SHP77 treated with DMSO at 0.1 percent for 48 hours (cell line): Measurements from ENCODE around the gene CLIP3.
"Not testable (repeated sequence)": the region's sequence is repeated elsewhere in the genome, so short reads cannot be mapped to it uniquely, and the experiment has no call there.

Source experiments
- DNase-seq: peaks from one replicate; lab custom pipeline; 2025; lab: John Stamatoyannopoulos, UW

CLIP3 gene

GRCh38 chr19:36008336-36008978 lies 24.2 kb downstream of the CLIP3 start, which contains the start of gene SYNE4:
Gene SYNE4 (minus strand): TSS chr19:36008813. CDS start chr19:36008681, 132 bp downstream.
- DNase-seq: no peak

- no peak for DNase-seq
Observed at GRCh38 chr19:36006955-36007354, 25.7 kb downstream of the CLIP3 start.

DNA sequence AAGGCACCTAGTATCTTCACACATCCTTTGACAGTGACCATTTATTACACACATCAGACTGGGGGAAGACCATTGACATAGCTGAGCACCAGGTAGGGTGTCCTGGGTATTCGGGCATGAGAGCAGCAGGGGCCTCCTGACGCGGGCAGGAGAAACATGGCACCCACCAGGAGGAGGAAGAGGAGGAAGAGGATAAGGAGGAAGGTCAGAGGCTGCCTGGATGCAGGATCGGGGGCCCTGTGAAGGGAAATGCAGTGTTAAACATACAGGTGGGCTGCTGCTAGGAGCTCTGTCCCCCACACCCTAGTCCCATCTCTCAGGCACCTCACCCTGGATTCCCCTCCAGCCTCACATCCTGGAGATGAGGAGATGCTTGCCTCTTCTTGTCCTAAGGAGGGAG lies 29.4 kb downstream of the CLIP3 start:
- no peak for DNase-seq

DNA sequence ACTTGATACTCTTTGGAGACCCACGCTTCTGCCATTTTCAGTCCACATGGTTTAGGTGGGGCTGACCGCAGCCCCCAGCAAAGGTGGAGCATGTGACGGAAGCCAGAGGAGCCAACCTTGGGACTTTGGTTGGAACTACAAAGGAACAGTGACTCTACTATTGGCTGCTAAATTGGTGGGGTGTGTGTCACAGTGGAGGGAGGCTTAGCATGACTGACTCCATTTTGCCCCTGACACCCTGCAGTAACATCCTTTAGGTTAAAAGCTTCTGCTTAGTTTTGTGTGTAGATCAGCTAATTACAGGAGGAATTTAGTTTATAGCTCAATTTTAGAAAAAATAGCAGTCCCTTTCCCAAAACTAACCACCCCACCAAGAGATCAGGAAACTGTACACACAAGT lies 31.1 kb downstream of the CLIP3 start:
- no peak for DNase-seq

- DNase-seq: no peak
Observed at GRCh38 chr19:35996777-35997176, 35.9 kb downstream of the CLIP3 start.

GRCh38 chr19:35995048-35995993 lies 37.4 kb downstream of the CLIP3 start, which contains the start of gene SDHAF1:
Gene SDHAF1 (plus strand): TSS chr19:35995188. CDS start chr19:35995275, 87 bp downstream.
- DNase-seq: peak; percentile 81

- DNase-seq: no peak
Observed at GRCh38 chr19:35993923-35994598, 38.6 kb downstream of the CLIP3 start.

DNA sequence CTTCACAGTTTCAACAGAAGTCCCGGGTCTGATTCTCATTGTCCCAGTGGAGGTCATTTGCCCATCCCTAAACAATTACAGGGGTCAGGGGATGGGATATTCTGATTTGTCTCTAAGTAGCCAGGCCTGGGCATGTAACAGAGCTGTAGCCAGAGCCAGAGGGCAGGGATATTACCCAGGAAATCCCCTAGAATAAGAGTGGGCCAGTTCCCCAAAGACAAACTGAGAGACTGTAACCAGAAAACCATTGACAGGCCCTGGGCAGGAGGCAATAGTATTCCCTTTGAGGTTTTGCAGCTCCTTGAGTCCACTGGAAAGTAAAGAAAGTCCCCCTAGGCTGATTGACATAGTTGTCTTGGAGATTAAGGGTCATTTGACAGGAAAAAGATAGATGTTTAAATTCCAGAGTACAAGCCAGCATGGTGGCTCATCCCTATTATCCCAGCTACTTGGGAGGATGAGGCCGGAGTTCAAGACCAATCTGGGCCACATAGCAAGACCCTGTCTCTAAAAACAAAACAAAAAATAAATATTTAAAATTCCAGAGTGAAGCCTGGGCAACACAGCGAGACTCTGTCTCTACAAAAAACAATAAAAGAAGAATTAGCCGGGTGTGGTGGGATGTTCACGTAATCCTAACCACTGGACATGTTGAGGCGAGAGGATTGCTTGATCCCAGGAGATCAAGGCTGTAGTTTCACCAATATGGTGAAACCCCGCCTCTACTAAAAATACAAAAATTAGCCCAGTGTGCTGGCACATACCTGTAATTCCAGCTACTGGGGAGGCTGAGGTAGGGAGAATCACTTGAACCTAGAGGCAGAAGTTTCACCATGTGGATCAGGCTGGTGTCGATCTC lies 39.5 kb downstream of the CLIP3 start:
- DNase-seq: no peak

DNA sequence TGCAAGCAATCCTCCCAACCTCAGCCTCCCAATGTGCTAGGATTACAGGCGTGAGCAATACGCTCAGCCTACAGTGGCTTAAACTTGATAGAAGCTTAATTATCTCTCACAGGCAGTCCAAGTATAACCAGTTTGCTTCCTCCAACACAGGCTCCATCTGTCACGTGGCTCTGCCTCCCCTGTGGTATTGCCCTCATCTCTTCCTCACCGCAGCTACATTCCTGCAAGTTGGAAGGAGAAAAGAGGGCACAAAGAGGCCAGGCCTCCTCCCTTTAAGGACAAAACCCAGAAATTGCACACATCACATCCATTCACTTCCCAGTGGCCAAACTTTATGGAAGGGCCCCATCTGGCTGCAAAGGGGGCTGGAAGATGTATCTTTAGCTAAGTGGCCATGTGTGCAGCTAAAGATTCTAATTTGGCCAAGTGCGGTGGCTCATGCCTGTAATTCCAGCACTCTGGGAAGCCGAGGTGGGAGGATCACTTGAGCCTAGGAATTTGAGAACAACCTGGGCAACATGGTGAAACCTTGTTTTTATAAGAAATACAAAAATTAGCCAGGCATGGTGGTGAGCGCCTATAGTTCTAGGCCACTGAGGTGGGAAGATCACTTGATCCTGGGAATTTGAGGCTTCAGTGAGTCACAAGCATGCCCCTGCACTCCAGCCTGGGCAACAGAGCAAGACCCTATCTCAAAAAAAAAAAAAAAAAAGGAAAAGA lies 40.8 kb downstream of the CLIP3 start:
- no peak for DNase-seq

DNA sequence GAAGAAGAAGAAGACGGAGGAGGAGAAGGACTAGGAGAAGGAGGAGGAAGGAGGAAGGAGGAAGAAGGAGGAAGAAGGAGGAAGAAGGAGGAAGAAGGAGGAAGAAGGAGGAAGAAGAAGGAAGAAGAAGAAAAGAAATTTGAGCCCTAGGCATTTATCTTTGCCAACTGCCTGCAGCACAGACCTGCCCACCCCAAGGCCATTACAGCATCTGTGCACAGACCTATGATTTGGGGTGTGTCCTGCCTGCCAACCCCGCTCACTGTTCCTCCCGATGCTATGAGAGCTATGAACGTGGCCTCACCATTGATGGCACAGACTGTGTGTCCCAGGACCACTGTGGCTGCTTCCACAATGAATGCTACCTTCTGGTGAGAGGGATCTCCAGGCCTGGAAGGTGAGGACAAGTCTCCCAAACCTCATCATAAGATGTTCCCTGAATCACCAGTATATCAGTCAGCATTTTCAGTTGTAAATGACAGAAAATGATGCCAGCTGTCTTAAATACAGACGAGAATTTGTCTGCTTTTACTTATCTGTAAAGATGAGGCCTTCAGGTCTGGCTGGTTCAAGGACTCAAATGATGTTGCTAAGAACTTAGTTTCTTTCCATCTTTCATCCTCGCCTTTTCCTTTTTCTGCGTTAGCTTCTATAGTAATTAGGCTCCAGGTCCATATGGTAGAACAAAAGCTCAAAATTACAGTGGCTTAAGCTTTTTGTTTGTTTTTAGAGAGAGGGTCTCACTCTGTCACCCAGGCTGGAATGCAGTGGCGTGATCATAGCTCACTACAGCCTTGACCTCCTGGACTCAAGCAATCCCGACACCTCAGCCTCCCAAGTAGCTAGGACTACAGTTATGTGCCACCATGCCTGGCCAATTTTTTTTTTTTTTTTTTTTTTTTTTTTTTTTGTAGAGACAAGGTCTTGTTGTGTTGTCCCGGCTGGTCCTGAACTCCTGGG lies 41.6 kb downstream of the CLIP3 start:
- no peak for DNase-seq

DNA sequence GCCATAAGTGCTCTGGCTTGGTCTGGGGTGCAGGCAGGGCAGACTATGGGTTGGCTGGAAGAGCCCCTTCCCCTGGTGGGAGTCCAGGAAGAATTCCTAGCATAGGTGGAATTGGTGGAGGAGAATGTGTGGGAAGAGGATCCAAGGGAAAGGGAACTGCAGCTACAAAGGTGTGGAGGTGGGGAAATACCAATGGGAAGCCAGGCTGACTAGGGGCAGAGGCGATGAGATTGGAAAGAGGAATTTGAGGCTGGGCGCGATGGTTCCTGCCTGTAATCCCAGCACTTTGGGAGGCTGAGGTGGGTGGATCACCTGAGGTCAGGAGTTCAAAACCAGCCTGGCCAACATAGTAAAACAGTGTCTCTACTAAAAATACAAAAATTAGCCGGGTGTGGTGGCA lies 42.5 kb downstream of the CLIP3 start:
- DNase-seq: no peak

- DNase-seq: no peak
Observed at GRCh38 chr19:35988824-35989223, 43.8 kb downstream of the CLIP3 start.

DNA sequence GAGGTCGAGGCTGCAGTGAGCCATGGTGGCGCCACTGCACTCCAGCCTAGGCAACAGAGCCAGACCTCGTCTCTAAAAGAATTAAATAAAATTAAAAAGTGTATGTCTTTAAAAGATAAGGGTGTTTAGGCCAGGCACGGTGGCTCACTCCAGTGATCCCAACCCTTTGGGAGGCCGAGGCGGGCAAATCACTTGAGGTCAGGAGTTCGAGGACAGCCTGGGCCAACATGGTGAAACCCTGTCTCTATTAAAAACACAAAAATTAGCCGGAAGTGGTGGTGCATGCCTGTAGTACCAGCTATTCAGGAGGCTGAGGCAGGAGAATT lies 45.1 kb downstream of the CLIP3 start:
- no peak for DNase-seq

GRCh38 chr19:35986664-35987570 lies 45.8 kb downstream of the CLIP3 start:
- peak; percentile 14 for DNase-seq

DNA sequence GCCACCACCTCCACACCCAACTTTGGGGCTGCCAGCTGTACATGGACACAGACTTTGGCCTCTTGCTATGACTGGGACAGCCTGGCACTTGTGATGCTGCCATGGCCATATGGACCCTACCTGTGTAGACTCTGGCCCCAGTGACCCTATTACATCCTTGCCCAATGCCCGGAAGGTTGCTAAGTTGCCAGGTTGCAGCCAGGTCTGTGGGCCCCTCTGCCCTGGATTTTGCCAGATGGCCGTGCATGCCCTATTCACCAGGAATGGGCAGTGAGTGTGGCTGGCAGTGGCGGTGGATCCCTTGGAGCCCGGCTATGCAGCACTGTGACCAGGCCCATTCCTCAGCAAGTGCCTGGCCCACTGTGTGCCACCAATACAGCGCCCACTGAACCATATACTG lies 46.6 kb downstream of the CLIP3 start:
- DNase-seq: no peak

GRCh38 chr19:35983177-35983576 lies 49.5 kb downstream of the CLIP3 start:
- DNase-seq: no peak

- DNase-seq: not testable (repeated sequence)
Observed at GRCh38 chr19:35980997-35981396, 51.7 kb downstream of the CLIP3 start.

DNA sequence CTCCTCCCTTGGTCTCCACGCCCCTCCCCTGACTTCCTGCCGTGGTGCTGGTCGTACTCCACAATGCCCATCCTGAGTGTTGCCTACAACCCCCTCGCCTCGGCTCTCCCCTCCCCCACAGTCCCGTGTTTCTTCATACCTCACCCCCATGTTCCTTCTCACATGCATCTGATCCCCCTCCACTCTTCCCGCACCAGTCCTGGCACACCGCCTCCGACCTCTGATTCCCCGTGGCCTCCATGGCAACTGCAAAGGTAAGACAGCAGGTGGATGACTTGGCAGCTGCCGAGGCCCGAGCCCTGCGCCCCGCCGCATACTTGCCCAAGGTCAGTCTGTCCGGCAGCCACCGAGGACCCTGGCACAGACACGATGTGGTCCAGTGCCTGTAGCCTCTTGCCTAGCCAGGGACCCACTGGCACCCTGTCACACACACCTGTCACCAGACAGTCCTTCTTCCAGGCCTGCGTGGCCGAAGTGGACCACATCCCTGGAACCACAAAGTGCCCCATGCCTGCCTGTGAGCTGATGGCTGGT lies 53.8 kb downstream of the CLIP3 start:
- no peak for DNase-seq

DNA sequence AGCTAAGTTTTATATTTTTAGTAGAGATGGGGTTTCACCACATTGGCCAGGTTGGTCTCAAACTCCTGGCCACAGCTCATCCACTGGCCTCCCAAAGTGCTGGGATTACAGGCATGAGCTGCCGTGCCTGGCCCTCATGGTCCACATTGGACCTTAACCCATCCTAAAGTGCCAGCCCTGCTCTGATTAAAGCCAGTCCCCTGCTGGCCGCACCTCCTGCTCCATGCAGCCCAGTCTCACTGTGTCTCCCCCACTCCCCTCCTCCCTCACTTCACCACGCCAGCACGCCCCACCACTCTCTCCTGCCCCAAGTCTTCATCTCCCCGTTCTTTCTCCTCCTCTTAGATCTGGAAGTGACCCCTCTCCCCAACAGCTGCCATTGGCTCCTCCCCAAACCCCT lies 54.4 kb downstream of the CLIP3 start:
- DNase-seq: no peak
